Measurements from ENCODE around the gene SLIT3.

Gene SLIT3

GRCh38 chr5:168676501-168676900, 624.4 kb downstream of the SLIT3 start:
- no peak overlapping the region for H3K27ac ChIP-seq
- TF ChIP-seq CTCF (conservative IDR thresholded peaks at IDR 0.05) = no peak

- H3K27ac ChIP-seq = no peak overlapping the region
- no peak for TF ChIP-seq CTCF (conservative IDR thresholded peaks at IDR 0.05)
Observed at GRCh38 chr5:168675883-168676408, 625.0 kb downstream of the SLIT3 start.

GRCh38 chr5:168674893-168675482, 626.0 kb downstream of the SLIT3 start:
- no peak overlapping the region for H3K27ac ChIP-seq
- no peak for TF ChIP-seq CTCF (conservative IDR thresholded peaks at IDR 0.05)

GRCh38 chr5:168672888-168673287, 628.1 kb downstream of the SLIT3 start:
- no peak overlapping the region for H3K27ac ChIP-seq
- no peak for TF ChIP-seq CTCF (conservative IDR thresholded peaks at IDR 0.05)

- TF ChIP-seq CTCF (conservative IDR thresholded peaks at IDR 0.05) = no peak
- H3K27ac ChIP-seq = no peak overlapping the region
Observed at GRCh38 chr5:168672016-168672415, 628.9 kb downstream of the SLIT3 start.

GRCh38 chr5:168670881-168671575, 629.9 kb downstream of the SLIT3 start:
- no peak for TF ChIP-seq CTCF (conservative IDR thresholded peaks at IDR 0.05)
- H3K27ac ChIP-seq = no peak overlapping the region

GRCh38 chr5:168669668-168670378, 631.1 kb downstream of the SLIT3 start:
- TF ChIP-seq CTCF (conservative IDR thresholded peaks at IDR 0.05) = no peak
- H3K27ac ChIP-seq = no peak overlapping the region

All from VCaP (cell line).